Stimulated activated CD8-positive, alpha-beta memory T cell treated with anti-CD3 and anti-CD28 coated beads, Interleukin-12 subunit alpha, Interleukin-12 subunit beta, amount 100 ng/mL, for 1 hour (primary cell): Measurements from ENCODE around the gene FAM170A.

Experiments used
- DNase-seq: peaks from one replicate; pipeline ENCODE4 v3.0.0-alpha.2; 2020; ENCODE audit warnings: low read depth

FAM170A gene

GRCh38 chr5:119629339-119629738 is at the start of gene FAM170A:
TSS of gene FAM170A (plus strand) at chr5:119629558. CDS start at chr5:119629769, 211 bp downstream.
- no peak for DNase-seq

DNA sequence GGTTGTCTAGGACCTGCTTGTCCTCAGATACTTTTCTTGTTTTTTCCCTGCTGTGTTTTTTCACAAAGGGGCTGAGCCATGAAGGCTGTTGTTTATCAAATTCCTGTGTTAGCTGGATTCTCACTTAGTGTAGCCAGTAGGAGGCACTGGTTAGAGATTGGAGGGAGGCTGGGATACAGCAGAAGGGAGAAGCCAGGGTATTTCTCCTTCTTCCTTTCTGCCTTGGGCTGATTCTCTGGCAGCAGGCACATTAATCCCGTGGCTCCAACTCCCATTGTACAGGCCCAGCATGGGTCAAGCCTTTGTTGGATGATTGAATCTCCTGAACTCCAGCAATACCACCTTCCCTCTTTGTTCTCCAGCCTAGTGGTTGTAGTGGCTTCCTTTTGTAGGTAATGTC is 46.4 kb upstream of the FAM170A start:
- DNase-seq: no peak

DNA sequence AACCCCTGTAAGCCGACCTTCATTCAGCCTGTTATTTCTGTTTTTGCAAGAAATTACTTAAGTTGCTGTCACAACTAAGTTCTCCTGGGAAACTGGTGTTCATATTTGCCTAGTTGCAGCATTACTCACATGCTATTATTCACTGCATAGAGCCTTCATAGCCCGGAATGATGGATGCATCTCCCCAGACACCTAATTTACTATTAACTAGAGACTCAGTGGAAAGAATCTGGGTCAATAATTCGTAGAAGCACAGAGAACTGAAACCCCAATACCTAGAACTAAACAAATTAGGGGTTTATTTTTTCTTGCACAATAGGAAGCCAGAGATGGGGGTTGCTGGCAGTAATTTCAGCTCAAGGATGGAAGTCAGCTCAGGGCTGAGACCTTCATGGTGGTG is 45.7 kb upstream of the FAM170A start:
- no peak for DNase-seq

- DNase-seq: no peak
These were observed 33.3 kb upstream of the FAM170A start for GRCh38 chr5:119596046-119596445.

DNA sequence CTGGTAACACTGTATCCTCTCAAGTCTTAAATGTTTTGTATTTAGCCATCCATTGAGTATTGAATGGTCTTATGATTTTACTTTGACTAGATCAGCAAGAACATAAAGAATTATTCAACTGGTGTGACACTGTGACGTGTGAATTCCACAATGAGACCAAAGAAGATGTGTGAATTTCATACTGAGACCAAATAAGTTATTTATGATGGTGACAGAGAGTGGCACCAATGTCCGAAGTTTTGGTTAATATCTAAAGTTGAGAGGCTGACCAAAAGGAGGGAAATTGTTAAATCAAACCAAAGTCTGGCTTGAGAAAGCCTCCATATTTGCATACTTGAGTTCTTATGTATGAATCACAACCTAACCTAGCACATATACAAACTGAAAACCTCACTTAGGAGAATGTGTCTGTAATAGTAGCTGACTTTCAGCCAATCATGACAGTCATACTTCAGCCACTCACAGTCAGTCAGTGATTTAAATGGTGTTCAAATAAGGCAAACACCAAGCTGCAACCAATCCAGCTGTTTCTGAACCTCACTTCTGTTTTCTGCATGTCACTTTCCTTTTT is 31.5 kb upstream of the FAM170A start:
- no peak for DNase-seq

DNA sequence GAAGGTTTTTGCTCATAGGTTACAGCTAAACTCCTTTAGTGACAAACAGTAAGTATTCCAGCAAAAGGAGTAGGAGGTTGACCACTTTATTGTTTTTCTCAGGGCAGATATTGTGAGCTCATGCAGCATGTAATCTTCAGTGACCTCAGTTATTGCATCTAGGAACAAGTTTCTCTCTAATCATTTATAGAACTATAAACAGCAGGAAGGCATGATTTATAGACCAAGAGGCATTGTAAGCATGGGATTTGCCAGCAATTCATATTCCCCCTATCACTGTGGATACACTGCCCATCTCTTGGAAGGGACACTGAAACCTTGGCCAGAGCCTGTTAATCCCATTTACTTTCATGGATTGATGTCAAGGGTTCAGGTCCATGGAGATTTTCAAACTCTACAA is 15.4 kb upstream of the FAM170A start:
- no peak for DNase-seq

- DNase-seq: no peak
These were observed 14.5 kb upstream of the FAM170A start for GRCh38 chr5:119614838-119615237.

DNA sequence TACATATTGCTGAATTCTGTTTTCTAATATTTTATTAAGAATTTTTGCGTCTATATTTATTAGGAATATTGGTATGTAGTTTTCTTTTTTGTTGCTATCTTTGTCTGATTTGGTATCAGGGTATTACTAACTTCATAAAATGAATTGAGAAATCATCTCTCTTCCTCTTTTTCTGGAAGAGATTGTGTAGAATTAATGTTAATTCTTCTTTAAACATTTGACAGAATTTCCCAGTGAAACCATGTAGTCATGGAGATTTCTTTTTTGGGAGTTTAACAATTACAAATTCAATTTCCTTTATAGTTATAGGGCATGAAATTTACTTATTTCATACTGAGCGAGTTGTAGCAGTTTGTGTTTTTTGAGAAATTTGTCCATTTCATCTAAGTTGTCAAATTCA is 3.3 kb upstream of the FAM170A start:
- DNase-seq: no peak

GRCh38 chr5:119630752-119631440 is 1.5 kb downstream of the FAM170A start:
- DNase-seq: no peak

- no peak for DNase-seq
These were observed 2.3 kb downstream of the FAM170A start for GRCh38 chr5:119631660-119632059.

DNA sequence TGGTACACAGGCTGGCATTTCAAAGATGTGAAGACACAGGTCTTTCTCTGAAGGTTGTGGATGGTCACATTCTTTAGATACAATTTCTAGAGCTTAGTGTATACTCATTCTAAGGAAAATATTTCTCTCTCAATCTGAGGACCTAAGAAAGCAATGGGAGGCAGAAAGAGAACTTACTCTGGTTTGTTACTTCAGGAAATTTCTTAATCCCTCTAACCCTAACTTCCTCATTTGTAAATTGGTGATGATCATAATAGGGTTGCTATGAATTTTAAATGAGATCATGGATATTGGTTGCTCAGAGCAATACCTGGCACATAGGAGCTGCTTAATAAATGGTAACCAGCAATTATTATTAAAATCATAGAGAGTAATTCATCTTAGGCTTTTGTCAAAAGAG is 22.1 kb downstream of the FAM170A start:
- DNase-seq: no peak

DNA sequence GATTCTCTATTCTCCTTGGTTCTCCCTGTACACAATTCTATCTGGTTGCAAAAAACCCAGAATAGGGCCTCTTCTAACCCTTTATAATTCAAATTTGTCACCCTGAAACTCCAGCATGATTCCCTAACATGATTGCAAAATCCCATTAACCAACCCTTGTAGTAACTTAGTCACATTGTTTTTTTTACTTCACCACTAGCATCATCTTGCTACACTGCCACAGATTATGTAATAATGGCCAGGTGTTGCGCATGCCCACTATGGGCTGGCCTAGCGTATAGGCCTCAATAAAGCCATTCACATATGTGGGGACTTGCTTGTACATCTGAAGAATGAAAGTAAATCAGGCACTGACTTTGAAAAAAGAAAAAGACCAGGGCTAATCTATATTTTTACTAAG is 25.7 kb downstream of the FAM170A start:
- no peak for DNase-seq

GRCh38 chr5:119656023-119656422 is 26.7 kb downstream of the FAM170A start:
- no peak for DNase-seq

DNA sequence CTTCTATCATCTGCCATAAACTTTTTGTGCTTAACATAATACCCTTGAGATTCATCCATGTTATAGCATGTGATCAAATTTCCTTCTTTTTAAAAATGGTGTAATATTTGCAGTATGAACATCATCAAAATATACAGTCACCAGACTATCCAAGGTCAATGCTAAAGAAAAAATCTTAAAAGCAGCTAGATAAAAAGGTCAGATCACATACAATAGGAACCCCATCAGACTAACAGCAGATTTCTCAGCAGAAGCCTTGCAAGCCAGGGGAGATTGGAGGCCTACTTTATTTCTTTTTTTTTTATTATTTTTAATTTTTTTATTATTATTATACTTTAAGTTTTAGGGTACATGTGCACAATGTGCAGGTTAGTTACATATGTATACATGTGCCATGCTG is 37.2 kb downstream of the FAM170A start:
- DNase-seq: no peak

DNA sequence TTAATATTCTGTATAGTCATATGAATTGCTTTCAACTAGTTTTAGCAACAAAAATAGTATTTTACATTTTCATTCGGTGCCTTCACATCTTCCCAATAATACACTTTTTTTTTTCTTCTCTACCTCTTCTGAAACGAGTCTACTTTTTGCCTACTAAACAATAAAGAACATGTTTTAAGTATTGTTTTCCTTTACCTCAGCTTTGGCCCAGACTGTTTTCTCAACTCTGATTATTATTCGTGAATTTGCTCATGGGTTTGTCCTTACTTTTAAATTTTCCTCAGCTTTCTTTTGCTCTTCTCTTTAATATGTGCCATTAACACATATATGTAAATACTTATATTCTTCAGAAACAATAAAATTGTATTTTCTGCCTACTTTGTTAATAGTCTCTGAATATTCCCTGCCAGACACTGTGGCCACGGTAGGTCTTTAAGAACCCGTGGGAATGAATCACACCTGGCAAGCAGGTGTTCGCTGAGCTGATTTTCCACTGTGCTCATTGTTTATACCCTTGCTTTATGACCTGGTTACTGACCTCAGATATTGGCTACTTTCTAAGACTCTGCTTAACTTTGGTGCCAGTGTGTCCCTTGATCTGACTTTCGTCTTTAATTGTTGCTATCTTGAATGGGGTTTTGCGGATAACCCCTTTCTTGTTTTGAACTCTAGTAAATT is 49.1 kb downstream of the FAM170A start:
- DNase-seq: no peak

DNA sequence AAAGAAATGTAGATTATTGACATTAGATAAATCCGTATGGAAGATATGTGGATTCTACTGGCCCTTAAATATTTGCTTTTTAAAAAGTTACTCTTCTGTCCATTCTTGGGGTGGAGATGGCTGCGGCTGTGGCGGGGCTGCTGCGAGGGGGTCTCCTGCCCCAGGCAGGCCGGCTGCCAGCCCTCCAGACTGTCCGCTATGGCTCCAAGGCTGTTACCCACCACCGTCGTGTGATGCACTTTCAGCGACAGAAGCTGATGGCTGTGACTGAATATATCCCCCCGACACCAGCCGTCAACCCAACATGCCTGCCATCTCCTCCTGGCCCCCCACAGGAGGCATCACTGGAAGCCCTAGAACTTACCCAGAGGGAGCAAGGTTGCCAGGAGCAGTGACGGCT is 50.7 kb downstream of the FAM170A start:
- no peak for DNase-seq

- DNase-seq: no peak
These were observed 52.4 kb downstream of the FAM170A start for GRCh38 chr5:119681734-119682133.

- DNase-seq: no peak
These were observed 53.0 kb downstream of the FAM170A start for GRCh38 chr5:119682372-119682771.
